ENCODE data around the gene TOX3. TPM values are rescaled to one million over a fixed set of nuclear protein-coding genes. Genes with fewer than 3 reads are reported as not detected.

The TOX3 gene
- total RNA-seq, 1 experiment from 2014 or later, result not detected

GRCh38 chr16:52586159-52586558 lies 39.2 kb upstream of the TOX3 start:
- H3K4me1 Mint-ChIP-seq (ENCODE audit: insufficient read depth, unreplicated experiment), result no peaks in the 10 kb centered on the region
- H3K4me3 Mint-ChIP-seq (ENCODE audit: unreplicated experiment), result no peak overlapping the region
- H3K36me3 Mint-ChIP-seq (ENCODE audit: insufficient read depth, unreplicated experiment), result no peaks in the 10 kb centered on the region
- H3K27me3 Mint-ChIP-seq (ENCODE audit: insufficient read depth, unreplicated experiment), result no peaks in the 10 kb centered on the region
- intact Hi-C loops (cut with micrococcal nuclease), result no loop called here
- ChIA-PET POLR2A (no interaction called here), CTCF (no interaction called here)
- H3K9me3 Mint-ChIP-seq (ENCODE audit: unreplicated experiment), result peaks cover 15% of the 10 kb centered on the region
- no TSS peak for BruUV-seq (replicated peaks)
- no peak for TF ChIP-seq CTCF (IDR thresholded peaks at IDR 0.05; ENCODE audit: unreplicated experiment)
- no peak for DNase-seq (ENCODE audit: unreplicated experiment)
- no peak overlapping the region for H3K27ac Mint-ChIP-seq (ENCODE audit: low read depth, unreplicated experiment)

GRCh38 chr16:52584354-52585320 lies 37.7 kb upstream of the TOX3 start:
- Mint-ChIP-seq H3K27ac (ENCODE audit: low read depth, unreplicated experiment) (no peak overlapping the region), H3K4me1 (ENCODE audit: insufficient read depth, unreplicated experiment) (no peaks in the 10 kb centered on the region), H3K4me3 (ENCODE audit: unreplicated experiment) (no peak overlapping the region), H3K36me3 (ENCODE audit: insufficient read depth, unreplicated experiment) (no peaks in the 10 kb centered on the region), H3K27me3 (ENCODE audit: insufficient read depth, unreplicated experiment) (no peaks in the 10 kb centered on the region), H3K9me3 (ENCODE audit: unreplicated experiment) (peaks cover 8% of the 10 kb centered on the region)
- ChIA-PET POLR2A (no interaction called here), CTCF (interaction anchor here (0.5 kb wide), 1 partner anchor 73 kb away, joined by 3 read pairs; no protein-coding TSS in a partner anchor)
- DNase-seq (ENCODE audit: unreplicated experiment), result no peak
- BruUV-seq (replicated peaks), result no TSS peak
- intact Hi-C loops (cut with micrococcal nuclease), result no loop called here
- TF ChIP-seq CTCF (IDR thresholded peaks at IDR 0.05; ENCODE audit: unreplicated experiment), result no peak

DNA sequence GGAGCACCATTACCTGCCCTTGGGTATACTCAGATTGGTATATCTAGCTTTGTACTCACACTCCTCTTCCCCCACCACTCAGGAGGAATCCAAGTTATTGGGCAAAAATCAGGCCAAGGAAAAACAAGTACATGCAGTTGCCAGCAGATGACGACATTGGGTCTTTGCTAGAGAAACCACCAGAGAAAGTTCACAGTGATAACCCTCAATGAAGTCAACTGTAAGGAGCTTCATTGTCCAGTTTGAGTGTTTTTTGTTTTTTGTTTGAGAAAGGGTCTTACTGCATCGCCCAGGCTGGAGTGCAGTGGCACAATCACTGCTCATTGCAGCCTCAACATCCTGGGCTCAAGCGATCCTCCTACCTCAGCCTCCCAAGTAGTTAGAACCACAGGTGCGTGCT lies 34.6 kb upstream of the TOX3 start:
- H3K4me3 Mint-ChIP-seq (ENCODE audit: unreplicated experiment), result no peak overlapping the region
- ChIA-PET POLR2A (no interaction called here), CTCF (no interaction called here)
- TF ChIP-seq CTCF (IDR thresholded peaks at IDR 0.05; ENCODE audit: unreplicated experiment), result no peak
- H3K9me3 Mint-ChIP-seq (ENCODE audit: unreplicated experiment), result peaks cover 10% of the 10 kb centered on the region
- H3K27ac Mint-ChIP-seq (ENCODE audit: low read depth, unreplicated experiment), result no peak overlapping the region
- no peaks in the 10 kb centered on the region for H3K27me3 Mint-ChIP-seq (ENCODE audit: insufficient read depth, unreplicated experiment)
- intact Hi-C loops (cut with micrococcal nuclease), result no loop called here
- H3K4me1 Mint-ChIP-seq (ENCODE audit: insufficient read depth, unreplicated experiment), result no peaks in the 10 kb centered on the region
- DNase-seq (ENCODE audit: unreplicated experiment), result peak; percentile 5
- BruUV-seq (replicated peaks), result no TSS peak
- no peaks in the 10 kb centered on the region for H3K36me3 Mint-ChIP-seq (ENCODE audit: insufficient read depth, unreplicated experiment)

DNA sequence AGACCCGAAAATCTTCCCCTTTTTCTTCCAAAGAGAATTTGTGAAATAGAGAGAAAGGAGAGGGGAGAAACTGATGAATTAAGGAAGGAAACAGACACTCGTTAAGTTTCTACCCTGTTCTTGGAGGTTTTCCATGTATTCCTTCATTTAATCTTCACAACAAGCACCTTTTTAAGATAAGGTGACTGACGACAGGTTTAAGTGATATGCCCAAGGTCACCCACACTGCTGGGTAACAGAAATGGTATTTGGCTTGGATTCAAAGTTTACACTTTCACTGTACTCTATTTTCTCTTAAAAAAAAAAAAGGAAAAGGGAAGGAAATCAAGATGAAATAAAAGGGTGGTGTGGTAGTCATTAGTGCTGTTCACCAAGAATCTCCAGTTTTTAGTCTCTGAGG lies 33.5 kb upstream of the TOX3 start:
- no peak overlapping the region for H3K4me3 Mint-ChIP-seq (ENCODE audit: unreplicated experiment)
- H3K27ac Mint-ChIP-seq (ENCODE audit: low read depth, unreplicated experiment), result no peak overlapping the region
- peaks cover 10% of the 10 kb centered on the region for H3K9me3 Mint-ChIP-seq (ENCODE audit: unreplicated experiment)
- DNase-seq (ENCODE audit: unreplicated experiment), result no peak
- TF ChIP-seq CTCF (IDR thresholded peaks at IDR 0.05; ENCODE audit: unreplicated experiment), result no peak
- H3K36me3 Mint-ChIP-seq (ENCODE audit: insufficient read depth, unreplicated experiment), result no peaks in the 10 kb centered on the region
- no peaks in the 10 kb centered on the region for H3K27me3 Mint-ChIP-seq (ENCODE audit: insufficient read depth, unreplicated experiment)
- BruUV-seq (replicated peaks), result no TSS peak
- POLR2A ChIA-PET, result no interaction called here
- no peaks in the 10 kb centered on the region for H3K4me1 Mint-ChIP-seq (ENCODE audit: insufficient read depth, unreplicated experiment)
- CTCF ChIA-PET, result no interaction called here
- intact Hi-C loops (cut with micrococcal nuclease), result no loop called here

Measured in MCF 10A (cell line).